NCI-H1436 (cell line): ENCODE data around the gene GTF2I.
"Not testable (repeated sequence)": the region's sequence is repeated elsewhere in the genome, so short reads cannot be mapped to it uniquely, and the experiment has no call there.

Experiments used
- DNase-seq: peaks from one replicate; lab custom pipeline; 2025; lab: John Stamatoyannopoulos, UW

GTF2I gene

DNA sequence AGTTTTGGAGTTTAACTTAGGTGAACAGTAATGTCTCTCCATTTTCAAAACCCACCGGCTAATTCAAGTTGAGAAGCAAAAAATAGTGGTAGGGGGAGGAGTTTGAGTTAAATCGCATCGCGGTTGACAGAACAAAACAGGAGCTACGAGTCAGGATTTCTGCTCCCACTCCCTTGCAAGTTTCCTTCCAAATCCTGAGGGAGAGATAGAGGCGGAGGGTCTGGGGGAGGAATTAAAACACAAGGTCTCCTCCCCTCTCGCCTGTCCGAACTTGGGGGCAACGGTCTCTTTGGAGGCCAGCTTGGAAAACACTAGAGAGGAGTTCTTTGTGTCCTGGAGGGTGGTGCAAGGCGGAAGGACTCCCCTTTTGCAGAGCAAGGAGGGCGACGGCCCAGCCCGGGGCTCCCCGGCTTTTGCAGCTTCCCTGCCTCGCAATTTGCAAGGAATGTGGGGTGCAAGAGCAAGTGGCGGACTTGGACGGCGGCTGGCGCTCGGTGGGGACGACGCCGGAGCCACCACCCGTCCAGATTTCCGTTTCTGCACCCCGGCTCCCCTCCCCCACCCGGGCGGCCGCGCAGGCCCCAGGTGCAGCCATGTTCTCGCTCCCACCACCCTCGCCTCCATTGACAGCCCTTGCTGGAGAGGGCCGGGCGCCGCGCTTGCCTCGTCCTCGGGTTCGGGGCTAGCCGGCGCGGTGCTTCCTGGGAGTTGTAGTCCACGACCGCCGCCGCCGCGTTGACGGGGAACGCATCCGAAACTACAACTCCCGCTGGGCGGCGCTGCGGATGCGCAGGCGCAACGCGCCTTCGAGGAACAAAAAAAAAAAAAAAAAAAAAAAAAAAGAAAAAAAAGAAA lies 454 bp upstream of the GTF2I start:
- DNase-seq = peak; percentile 98

DNA sequence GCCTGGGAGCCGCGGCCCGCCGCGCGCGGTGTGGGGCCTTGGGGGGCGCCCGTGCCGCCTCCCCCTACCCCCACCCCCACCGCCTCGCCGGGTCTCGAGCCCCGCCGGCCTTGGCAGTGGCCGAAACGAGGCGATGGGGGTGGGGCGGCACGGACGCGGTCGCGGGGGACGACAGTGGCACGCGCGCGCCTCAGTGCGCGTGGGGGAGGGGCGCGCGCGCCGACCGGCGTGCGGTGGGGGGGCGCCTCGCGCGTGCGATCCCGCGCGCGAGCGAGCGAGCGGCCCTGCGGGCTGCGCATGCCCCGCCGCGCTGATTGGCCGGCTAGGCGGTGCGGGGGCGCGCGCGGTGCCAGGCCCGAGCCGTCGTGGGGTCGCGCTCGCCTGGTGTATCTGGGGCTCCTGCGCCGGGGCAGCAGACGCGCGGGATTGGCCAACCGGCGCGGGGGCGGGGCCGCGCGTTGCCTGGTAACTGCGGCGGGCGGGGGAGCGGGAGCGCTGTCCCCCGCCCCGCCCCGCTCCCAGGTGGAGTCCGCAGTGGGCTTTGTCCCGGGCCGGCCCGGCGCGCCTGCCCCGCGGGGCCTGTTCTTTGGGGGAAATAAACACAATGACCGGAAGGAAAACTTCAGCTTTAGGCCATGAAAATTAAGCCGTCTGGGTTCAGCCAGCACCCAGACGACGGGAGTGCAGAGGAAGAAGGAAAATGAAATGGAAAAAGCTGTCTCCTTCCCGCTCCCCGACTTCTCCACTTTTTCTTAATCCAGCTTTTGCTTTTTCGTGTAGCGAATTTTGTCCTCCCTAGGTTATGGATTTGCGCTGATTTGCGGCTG lies 873 bp downstream of the GTF2I start:
- peak; percentile 94 for DNase-seq

DNA sequence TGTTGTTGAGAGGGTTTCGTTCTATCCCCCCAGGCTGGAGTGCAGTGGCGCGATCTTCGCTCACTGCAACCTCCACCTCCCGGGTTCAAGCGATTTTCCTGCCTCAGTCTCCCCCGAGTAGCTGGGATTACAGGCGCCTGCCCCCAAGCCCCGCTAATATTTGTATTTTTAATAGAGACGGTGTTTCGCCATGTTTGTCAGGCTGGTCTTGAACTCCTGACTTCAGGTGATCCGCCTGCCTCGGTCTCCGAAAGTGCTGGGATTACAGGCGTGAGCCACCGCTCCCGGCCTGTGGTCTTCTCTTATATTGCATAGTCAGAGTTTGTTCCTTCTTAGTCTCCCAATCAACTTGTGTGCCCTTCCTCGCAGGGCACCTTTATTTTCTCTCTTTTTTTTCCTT lies 2.7 kb downstream of the GTF2I start:
- DNase-seq = not testable (repeated sequence)

DNA sequence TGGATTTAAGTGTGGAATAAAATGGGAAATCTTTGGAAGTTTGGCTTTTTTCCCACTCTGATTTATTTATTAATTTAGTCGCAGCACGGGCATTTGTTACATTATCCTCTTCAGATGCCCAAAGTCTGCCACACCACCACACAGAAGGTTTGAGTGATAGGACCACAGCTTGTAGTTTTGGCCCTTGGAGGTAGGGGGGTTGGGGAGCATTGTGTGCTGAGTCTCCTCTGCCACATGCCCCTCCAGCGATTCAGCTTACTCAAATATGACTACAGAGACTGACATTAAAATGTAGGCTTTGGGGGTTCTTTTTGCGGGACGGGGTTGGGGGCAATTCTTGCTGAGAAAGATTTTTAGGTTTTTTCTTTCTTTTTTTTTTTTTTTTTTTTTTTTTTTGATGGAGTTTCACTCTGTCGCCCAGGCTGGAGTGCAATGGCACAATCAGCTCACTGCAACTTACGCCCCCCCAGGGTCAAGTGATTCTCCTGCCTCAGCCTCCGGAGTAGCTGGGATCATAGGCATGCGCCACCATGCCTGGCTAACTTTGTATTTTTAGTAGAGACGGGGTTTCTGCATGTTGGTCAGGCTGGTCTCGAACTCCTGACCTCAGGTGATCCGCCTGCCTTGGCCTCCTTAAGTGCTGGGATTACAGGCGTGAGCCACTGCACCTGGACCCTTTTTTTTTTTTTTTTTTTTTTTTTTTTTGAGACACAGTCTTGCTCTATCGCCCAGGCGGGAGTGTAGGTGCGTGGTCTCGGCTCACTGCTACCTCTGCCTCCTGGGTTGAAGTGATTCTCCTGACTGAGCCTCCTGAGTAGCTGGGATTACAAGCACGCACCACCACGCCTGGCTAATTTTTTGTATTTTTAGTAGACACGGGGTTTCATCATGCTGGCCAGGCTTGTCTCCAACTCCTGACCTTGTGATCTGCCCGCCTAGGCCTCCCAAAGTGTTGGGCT lies 4.6 kb downstream of the GTF2I start:
- not testable (repeated sequence) for DNase-seq

DNA sequence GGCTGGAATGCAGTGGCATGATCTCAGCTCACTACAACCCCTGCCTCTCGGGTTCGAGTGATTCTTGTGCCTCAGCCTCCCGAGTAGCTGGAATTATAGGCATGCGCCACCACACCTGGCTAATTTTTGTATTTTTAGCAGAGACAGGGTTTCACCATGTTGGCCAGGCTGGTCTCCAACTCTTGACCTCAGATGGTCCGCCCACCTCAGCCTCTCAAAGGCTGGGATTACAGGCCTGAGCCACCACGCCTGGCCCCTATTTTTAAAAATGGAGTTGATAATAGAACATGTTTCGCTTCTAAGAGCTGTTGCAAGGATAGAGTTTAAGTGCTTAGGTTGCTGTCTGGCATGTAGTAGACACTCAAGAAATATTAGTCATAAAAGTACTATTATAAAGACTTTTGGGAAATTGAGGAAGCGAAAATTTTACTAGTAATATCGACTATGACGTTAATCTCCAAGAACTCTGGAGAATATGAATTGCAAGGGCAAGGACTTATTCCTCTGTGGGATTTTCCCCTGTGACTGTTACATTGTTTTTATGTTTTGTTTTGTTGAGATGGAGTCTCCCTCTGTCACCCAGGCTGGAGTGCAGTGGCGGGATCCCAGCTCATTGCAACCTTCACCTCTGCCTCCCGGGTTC lies 7.9 kb downstream of the GTF2I start:
- DNase-seq = no peak

DNA sequence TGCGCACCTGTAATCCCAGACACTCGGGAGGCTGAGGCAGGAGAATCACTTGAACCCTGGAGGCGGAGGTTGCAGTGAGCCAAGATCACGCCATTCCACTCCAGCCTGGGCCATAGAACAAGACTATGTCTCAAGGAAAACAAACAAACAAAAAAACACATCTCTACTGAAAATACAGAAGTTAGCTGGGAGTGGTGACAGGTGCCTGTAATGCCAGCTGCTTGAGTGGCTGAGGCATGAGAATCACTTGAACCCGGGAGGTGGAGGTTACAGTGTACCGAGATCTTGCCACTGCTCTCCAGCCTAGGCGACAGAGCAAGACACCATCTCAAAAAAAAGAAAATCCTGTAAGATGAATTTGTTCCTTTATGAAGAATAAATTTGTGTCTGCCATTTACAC lies 9.5 kb downstream of the GTF2I start:
- not testable (repeated sequence) for DNase-seq

DNA sequence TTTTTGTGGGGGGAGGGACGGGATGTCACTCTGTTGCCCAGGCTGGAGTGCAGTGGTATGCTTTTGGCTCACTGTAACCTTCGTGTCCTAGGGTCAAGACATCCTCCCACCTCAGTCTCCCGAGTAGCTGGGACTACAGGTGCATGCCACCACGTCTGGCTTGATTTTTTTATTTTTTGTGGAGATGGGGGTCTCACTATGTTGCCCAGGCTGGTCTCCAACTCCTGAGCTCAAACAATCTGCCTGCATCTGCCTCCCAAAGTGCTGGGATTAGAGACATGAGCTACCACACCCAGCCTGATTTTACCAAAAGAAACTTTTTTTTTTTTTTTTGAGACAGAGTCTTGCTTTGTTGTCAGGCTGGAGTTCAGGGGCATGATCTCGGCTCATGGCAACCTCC lies 10.0 kb downstream of the GTF2I start:
- DNase-seq = not testable (repeated sequence)

DNA sequence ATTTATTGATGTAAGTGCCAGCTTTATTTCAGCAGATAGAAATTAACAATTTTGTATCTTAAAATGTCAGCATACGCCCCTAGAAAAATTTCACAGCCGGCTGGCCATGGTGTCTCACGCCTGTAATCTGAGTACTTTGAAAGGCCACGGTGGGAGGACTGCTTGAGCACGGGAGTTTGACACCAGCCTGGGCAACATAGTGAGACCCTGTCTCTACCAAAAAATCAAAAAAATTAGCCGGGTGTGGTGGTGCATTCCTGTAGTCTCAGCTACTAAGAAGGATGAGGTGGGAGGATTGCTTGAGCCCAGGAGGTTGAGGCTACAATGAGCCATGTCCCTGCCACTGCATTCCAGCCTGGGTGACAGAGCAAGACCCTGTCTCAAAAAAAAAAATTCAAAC lies 14.1 kb downstream of the GTF2I start:
- no peak for DNase-seq

DNA sequence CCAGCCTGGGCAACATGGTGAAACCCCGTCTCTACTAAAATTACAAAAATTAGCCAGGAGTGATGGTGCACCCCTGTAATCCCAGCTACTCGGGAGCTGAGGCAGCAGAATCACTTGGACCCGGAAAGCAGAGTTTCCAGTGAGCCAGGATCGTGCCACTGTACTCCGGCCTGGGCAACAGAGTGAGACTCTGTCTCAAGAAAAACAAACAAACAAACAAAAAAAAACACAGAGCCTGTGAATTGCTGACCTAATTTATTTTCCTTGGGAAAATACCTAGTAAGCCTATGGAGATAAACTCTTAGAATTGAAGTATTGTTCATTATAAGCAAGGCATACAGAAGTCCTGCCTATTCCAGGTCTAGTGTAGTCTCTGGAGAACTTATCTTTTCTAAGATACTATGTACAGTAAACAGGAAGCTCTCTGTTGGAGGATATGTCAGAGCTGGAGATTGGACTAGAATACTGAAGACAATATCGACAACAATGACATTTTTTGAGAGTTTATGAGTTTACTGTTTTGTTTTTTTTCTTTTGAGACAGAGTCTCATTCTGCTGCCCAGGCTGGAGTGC lies 14.9 kb downstream of the GTF2I start:
- DNase-seq = no peak

DNA sequence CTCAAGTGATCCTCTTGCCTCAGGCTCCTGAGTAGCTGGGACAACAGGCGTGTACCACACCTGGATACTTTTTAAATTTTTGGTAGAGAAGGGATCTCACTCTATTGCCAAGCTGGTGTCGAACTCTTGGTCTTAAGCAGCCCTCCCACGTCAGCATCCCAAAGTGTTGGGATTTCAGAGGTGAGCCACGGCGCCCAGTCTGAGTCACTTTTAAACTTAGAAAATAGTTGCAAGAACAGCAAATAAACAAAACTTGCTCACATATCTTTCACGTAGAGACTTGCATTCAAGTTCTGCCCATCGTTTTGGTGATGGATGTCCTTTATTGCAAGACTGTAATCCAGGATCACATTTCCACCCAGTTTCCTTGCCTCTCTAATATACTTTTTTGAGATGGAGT lies 16.6 kb downstream of the GTF2I start:
- DNase-seq = no peak

DNA sequence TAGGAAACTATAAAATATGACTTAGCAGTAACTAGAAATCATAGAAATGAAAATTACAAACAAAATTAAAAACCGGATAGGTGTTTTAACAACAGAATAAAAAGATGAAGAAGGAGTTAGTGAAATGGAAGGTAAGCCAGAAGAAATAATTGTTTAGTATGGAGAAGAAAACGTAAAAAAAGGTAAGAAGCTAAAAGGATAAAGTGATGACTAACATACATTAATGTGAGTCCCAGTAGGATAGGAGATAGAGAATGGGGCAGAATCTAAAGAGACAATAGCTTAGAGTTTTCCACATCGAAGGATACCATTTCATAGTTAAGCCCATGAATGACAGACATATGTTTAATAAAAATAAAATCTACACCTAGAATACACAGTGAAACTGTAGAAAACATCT lies 25.3 kb downstream of the GTF2I start:
- DNase-seq = no peak

DNA sequence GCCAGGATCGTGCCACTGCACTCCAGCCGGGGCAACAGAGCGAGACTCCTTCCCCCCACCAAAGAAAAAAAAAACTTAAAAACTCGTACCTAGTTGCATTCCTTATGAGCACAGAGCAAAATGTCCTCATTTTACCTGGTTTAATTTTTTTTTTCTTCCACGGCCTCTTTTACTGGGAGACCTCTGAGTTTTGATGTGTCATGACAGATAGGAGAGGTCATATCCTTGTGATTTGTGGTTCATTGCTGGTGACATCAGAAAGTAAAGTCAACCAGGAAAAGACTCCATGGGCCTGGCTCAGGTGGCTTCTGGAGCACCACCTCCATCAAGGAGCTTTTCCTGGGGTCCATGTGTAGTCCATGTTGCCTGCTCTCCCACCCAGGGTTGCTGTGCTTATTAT lies 26.3 kb downstream of the GTF2I start:
- DNase-seq = no peak

DNA sequence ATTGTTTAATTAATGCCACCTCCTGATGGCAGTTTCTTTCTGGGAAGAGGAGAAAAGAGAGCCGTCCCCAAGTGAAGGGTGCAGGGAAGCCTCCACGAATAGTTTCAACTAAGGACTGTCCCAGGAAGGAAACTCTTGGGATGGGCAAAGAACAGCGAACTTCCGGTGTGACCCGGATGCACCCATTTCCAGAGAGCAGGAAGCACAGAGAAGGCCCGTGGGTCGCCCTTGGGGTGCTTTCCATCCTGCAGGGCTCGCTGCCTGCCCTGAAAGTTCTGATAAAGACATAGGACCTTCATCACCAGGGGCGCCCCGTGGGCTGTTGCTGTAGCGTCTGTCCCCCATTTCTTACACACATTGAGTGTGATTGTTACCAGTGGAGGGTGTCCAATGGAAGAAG lies 27.0 kb downstream of the GTF2I start:
- DNase-seq = no peak

DNA sequence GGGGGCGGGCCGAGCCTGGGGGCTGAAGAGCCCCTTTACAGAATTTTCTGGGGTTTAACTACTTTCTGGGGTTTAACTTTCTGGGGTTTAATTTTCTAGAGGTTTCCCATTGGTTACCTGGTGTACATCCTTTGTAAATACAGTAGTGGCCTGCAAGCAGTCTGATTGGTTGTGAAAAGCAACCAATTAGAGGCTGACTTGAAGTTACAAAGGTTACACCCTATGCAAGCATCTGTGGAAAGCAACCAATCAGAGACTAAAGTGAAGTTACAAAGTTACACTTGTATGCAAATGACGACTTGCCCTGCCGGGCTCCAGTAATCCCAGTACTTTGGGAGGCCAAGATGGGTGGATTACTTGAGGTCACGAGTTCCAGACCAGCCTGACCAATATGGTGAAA lies 27.4 kb downstream of the GTF2I start:
- DNase-seq = no peak

DNA sequence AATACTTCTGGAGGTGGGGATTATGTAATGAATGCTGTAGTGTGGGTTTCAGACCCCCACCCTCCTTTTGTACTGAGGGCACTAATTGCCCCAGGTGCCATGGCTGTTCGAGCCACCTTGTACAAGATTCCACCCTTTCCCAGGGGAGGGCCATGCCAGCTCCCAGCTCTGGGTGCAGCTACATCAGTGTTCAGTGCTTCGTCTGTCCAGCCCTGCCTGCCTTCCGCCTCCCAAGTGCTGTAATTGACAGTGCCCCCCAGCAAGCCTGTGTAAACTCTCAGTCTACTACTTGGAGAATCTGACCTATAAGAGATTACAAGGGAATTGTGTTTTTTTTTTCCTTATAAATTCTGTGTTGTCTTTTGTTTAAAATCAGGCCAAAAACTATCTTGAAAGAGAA lies 33.0 kb downstream of the GTF2I start:
- no peak for DNase-seq

DNA sequence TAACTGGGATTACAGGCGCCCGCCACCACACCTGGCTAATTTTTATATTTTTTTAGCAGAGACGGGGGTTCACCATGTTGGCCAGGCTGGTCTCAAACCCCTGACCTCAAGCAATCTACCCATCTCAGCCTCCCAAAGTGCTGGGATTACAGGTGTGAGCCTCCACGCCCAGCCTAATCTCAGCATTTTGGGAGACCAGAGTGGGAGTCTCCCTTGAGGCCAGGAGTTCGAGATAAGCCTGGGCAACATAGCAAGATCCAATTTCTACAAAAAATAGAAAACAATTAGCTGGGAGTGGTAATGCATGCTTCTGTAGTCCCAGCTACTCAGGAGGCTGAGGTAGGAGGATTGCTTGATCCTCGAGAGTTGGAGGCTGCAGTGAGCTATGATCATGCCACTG lies 46.9 kb downstream of the GTF2I start:
- not testable (repeated sequence) for DNase-seq

DNA sequence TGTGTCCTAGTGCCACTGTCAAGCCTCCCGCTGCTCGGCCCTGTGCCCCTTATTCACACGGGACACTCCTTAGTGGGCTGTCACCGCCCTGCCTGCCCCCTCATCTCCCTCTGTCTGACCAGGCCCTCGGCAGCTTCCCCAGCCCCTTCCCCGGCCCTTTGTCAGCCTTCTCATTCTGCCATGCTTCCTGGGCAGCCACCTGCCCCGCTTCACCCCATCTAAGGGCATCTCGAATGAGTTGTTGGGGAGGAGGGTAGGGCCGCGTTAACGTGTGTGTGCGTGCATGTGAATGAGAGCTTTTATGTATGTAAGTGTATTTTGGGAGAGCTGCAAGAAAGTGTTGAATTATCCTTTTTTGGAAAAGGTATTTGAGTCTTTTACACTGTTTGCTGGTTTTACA lies 49.7 kb downstream of the GTF2I start:
- DNase-seq = no peak

DNA sequence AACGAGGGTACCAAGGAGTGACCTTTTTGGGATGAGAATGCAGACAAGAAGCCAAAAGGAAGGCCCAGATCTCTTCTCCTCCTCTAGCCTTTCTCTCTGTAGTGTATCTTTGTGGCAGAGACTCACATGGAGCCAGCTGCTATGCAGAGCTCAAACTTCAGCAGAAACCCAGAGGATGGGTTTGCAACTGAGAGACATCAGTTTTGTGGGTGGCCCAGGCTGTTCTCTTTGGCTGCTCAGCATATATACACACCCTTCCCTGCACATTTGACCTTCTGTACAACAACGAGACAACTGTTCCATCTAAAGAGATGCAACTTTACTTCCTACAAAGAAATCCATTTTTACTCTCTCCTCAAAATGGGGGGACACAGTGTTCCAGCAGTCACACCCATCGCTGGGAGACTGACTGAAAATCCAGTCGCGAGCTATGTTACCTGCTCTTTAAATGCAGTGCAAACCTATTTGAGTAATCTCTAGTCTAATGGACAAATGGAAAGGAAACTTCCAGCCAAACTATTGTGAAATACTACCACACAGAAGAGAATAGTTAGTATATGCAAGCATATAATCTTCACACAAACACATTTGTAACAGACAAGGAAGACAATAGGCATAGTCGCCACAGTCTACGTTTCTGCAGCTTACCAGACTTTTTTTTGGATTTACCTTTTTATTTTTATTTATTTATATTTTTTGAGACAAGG lies 51.2 kb downstream of the GTF2I start:
- DNase-seq = no peak

DNA sequence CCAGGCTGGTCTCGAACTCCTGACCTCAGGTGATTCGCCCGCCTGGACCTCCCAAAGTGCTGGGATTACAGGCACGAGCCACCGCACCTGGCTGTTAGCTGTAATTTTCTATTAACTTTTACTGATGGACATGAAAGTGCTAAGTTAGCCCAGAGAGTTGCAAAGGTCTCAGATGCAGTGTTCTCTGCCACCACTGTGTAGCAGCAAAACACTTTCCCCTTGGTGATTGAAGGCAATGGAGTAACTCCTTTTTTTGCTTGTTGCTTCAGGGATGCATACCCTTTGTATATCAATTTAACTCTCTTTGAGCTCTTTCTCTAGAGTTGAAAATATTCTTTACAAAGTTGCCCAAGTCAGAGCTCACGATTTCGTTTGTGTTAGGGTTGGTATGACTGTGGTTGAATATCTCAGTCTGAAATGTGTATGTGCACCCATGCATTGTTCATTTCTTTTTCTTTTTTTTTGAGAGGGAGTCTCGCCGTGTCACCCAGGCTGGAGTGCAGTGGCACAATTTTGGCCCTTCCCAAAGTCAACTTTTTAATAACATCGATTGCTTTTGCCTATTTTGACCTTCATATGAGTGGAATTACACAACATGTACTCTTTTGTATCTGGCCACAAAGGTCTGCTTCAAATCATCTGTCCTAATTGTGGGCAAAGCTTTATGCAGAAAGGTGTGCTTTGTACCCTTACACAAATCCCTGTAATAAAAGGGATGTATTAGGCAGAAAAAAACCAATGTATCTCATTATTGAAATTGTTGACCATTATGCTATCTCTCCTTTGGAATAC lies 52.6 kb downstream of the GTF2I start:
- DNase-seq = no peak

DNA sequence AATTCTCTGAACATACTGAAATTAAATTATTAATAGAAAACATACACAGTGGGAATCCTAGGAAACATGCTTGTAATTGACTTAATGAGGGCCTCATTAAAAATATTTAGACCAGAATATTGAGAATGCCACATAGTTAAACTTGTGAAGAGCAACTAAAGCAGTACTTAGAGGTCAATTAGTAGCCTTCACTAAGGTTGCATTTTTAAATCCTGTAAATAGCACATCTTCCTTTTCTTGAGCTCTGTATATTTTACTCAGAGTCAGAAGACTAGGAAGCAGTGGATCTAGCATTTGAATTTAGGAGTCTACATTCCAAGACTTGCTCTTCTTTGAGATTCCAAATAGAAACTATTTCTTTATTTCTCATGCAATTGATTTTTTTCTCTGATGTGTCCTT lies 56.0 kb downstream of the GTF2I start:
- no peak for DNase-seq
